Measurements from ENCODE around the gene CDYL.
"Not testable (repeated sequence)": the region's sequence is repeated elsewhere in the genome, so short reads cannot be mapped to it uniquely, and the experiment has no call there.

Gene CDYL

DNA sequence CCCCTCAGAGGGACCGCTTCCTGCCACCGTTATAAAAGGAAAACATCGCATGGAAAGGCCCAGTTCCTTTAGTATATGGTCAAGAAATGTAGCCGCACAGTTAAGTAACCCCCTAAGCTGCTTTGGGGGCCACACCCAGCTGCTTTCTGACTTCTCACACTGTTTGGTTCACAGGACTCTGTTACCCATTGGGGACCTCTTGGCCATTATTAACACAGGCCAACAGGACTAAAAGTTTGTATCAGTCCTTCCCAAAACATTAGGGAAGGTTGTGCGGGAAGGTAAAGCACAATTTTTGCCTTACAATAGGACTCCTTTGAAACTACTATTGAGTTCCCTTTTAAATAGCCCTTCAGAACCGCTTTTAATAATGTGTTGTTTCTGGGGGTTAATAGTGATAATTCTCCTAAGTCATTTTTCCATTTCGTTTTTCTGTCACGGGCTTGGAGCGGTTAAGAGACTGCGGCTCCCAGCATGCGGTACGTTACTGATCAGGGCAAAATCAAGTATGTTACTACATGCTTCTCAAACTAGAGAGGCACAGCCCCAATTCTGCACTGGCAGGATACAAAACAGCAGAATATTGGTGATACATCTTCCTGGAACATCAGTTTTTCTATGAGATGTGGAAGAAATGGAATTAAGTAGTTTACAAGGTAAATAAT lies 228.3 kb downstream of the CDYL start:
- H3K4me3 ChIP-seq (ENCODE audit: low read length): peak overlapping the region; percentile 98
- peaks cover 19% of the 10 kb centered on the region for H3K36me3 ChIP-seq (ENCODE audit: insufficient read depth, low read length)
- H3K4me2 ChIP-seq (ENCODE audit: low read length): peak overlapping the region; percentile 98
- H3K9me3 ChIP-seq (replicated peaks; ENCODE audit: low read length): no peaks in the 10 kb centered on the region
- peak overlapping the region; percentile 93 for H3K9ac ChIP-seq (ENCODE audit: low read depth, low read length)
- no peaks in the 10 kb centered on the region for H3K27me3 ChIP-seq (ENCODE audit: control insufficient read depth, insufficient read depth, low read length)
- H3K4me1 ChIP-seq (ENCODE audit: control insufficient read depth, insufficient read depth, low read length): peaks cover 8% of the 10 kb centered on the region

DNA sequence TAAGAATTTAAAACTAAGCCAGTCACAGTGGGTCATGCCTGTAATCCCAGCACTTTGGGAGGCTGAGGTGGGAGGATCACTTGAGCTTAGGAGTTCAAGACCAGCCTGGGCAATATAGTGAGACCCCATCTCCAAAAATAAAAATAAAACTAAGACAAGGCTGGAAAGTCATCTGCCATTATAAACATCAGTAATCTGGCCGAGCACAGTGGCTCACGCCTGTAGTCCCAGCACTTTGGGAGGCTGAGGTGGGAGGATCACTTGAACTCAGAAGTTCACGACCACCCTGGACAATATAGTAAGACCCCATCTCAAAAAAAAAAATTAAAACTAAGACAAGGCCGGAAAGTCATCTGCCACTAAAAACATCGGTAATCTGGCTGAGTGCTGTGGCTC lies 228.8 kb downstream of the CDYL start:
- not testable (repeated sequence) for H3K27me3 ChIP-seq (ENCODE audit: control insufficient read depth, insufficient read depth, low read length); H3K4me3 ChIP-seq (ENCODE audit: low read length); H3K9ac ChIP-seq (ENCODE audit: low read depth, low read length); H3K4me1 ChIP-seq (ENCODE audit: control insufficient read depth, insufficient read depth, low read length); H3K4me2 ChIP-seq (ENCODE audit: low read length); H3K9me3 ChIP-seq (replicated peaks; ENCODE audit: low read length)
- peaks cover 15% of the 10 kb centered on the region for H3K36me3 ChIP-seq (ENCODE audit: insufficient read depth, low read length)
